ENCODE data around the gene CENPP.

GRCh38 chr9:92298036-92298435, 27.7 kb upstream of the CENPP start:
- TF ChIP-seq, protein P1, sequence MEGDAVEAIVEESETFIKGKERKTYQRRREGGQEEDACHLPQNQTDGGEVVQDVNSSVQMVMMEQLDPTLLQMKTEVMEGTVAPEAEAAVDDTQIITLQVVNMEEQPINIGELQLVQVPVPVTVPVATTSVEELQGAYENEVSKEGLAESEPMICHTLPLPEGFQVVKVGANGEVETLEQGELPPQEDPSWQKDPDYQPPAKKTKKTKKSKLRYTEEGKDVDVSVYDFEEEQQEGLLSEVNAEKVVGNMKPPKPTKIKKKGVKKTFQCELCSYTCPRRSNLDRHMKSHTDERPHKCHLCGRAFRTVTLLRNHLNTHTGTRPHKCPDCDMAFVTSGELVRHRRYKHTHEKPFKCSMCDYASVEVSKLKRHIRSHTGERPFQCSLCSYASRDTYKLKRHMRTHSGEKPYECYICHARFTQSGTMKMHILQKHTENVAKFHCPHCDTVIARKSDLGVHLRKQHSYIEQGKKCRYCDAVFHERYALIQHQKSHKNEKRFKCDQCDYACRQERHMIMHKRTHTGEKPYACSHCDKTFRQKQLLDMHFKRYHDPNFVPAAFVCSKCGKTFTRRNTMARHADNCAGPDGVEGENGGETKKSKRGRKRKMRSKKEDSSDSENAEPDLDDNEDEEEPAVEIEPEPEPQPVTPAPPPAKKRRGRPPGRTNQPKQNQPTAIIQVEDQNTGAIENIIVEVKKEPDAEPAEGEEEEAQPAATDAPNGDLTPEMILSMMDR (IDR thresholded peaks at IDR 0.05), result no peak
- no peak for TF ChIP-seq POLR2A (IDR thresholded peaks at IDR 0.05)
- no peak for TF ChIP-seq POLR2AphosphoS5 (IDR thresholded peaks at IDR 0.05; ENCODE audit: insufficient read depth in 1 of 2, low read depth in 1 of 2)

All from vagina (tissue), 2 donors.